Naive B cell (primary cell): ENCODE results near the gene ADAP2. TPM values are rescaled to one million over a fixed set of nuclear protein-coding genes. Genes with fewer than 3 reads are reported as not detected.
A peak's percentile ranks its signal among the peaks of the same experiment; 100 is the strongest.
"Not testable (repeated sequence)": the region's sequence is repeated elsewhere in the genome, so short reads cannot be mapped to it uniquely, and the experiment has no call there.

Experiments
- ATAC-seq, 2 donors: fragments of 150-1000 bp; cut with Tn5 transposase; 2 replicates each; pipeline ENCODE4 v1.10.0; 2021; ENCODE audit warnings: low read depth in 2 of 2, mild to moderate bottlenecking in 2 of 2, moderate library complexity in 2 of 2
- DNase-seq: peaks from one replicate; pipeline ENCODE4 v3.0.0; 2022
- H3K27ac Mint-ChIP-seq, 6 donors: one replicate each; pipeline ENCODE4 v1.8.0; 2020 to 2022; ENCODE audit warnings: mild to moderate bottlenecking in 6 of 6, mixed read lengths in 6 of 6, moderate library complexity in 5 of 6, inconsistent platforms in 2 of 6
- H3K27me3 Mint-ChIP-seq, 3 donors: one replicate each; pipeline ENCODE4 v1.8.0; 2021 to 2022; ENCODE audit warnings: mixed read lengths in 3 of 3, mild to moderate bottlenecking in 1 of 3
- H3K36me3 Mint-ChIP-seq, 2 donors: one replicate each; pipeline ENCODE4 v1.8.0; 2020 to 2022; ENCODE audit warnings: mixed read lengths in 2 of 2, inconsistent platforms in 1 of 2, mild to moderate bottlenecking in 1 of 2
- H3K4me1 Mint-ChIP-seq, 3 donors: one replicate each; pipeline ENCODE4 v1.8.0; 2020 to 2022; ENCODE audit warnings: mixed read lengths in 3 of 3, inconsistent platforms in 1 of 3, mild to moderate bottlenecking in 1 of 3, moderate library complexity in 1 of 3
- H3K4me3 Mint-ChIP-seq, 8 donors: one replicate each; pipeline ENCODE4 v1.8.0; 2020 to 2022; ENCODE audit warnings: mild to moderate bottlenecking in 8 of 8, mixed read lengths in 8 of 8, moderate library complexity in 8 of 8, inconsistent platforms in 2 of 8
- H3K9me3 Mint-ChIP-seq, 7 donors: one replicate each; pipeline ENCODE4 v1.8.0; 2020 to 2022; ENCODE audit warnings: mixed read lengths in 7 of 7, mild to moderate bottlenecking in 5 of 7, inconsistent platforms in 2 of 7, moderate library complexity in 1 of 7
- polyA plus RNA-seq, 6 donors: library from polyadenylated mRNA; unstranded; fragments of 300-500 nt; fragmentation: Illumina TruSeq; gene quantifications; one replicate each; pipeline ENCODE4 v1.2.3, GENCODE V29; 2021; ENCODE audit warnings: low read depth in 6 of 6

ADAP2 gene
- polyA plus RNA-seq, 6 donors from 2014 or later: 3.1 to 8.2 (median 5.4) TPM

DNA sequence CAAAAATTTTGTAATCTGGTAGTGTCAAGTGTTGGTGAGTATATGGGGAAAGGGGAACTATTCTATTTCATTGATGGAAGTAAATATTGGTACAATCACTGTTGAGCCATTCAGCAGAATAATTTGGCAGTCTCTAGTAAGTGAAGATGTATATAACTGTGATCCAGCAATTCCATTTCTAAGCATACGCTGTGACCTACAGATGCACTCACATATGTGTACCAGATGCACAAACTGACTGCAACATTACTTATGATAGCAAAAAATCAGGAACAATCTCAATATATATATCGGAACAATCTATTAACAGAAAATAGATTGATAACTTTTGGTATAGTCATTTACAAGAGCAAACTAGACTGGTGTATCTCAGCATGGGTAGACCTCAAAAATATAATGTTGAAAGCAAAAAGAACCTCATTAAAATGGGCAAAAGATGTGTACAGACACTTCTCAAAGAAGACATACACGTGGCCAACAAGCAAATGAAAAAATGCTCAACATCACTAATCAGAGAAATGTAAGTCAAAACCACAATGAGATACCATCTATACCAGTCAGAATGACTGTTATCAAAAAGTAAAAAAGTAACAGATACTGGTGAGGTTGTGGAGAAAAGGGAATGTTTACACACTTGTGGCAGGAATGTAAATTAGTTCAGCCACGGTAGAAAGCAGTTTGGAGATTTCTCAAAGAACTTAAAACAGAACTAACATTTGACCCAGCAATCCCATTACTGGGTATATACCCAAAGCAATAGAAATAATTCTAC, 20.7 kb downstream of the ADAP2 start:
- H3K9me3 Mint-ChIP-seq: no peaks in the 10 kb centered on the region

DNA sequence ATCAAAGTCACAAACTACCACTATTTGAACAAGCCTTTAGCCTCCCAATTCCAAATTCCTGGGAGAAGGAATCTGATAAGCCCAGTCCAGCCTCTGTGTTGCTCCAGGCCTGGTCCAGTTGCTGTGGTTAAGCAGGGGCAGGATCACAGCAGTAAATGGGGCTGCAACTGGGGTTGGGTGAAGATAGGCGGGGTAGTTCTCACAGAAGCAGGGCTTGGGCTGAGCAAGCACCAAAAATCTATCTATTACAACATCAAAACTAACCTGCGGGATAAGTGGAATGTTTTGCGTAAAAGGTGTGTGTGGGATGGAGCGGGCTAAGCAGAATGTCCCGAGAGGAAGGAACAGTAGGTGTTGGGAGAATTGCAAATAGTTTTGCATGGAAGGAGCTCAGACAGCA, 26.1 kb downstream of the ADAP2 start:
- Mint-ChIP-seq H3K27me3 (no peaks in the 10 kb centered on the region), H3K4me1 (peaks cover 25 to 35% (median 35%) of the 10 kb centered on the region in 3 donors), H3K36me3 (no peaks in the 10 kb centered on the region), H3K4me3 (peak overlapping the region in 1 of 8 donors; percentile 20), H3K9me3 (no peaks in the 10 kb centered on the region), H3K27ac (peak overlapping the region in 4 of 6 donors; percentile 60 to 97 (median 80))
- DNase-seq (no peak), ATAC-seq (no peak)

More for the DNA sequence above, 20.7 kb downstream of the ADAP2 start:
- H3K27ac Mint-ChIP-seq: no peak overlapping the region
- peaks cover 4 to 8% of the 10 kb centered on the region in 2 donors for H3K36me3 Mint-ChIP-seq
- H3K4me3 Mint-ChIP-seq: no peak overlapping the region
- ATAC-seq (no peak), DNase-seq (no peak)
- H3K27me3 Mint-ChIP-seq: no peaks in the 10 kb centered on the region
- peaks cover 4 to 12% (median 11%) of the 10 kb centered on the region in 3 donors for H3K4me1 Mint-ChIP-seq

DNA sequence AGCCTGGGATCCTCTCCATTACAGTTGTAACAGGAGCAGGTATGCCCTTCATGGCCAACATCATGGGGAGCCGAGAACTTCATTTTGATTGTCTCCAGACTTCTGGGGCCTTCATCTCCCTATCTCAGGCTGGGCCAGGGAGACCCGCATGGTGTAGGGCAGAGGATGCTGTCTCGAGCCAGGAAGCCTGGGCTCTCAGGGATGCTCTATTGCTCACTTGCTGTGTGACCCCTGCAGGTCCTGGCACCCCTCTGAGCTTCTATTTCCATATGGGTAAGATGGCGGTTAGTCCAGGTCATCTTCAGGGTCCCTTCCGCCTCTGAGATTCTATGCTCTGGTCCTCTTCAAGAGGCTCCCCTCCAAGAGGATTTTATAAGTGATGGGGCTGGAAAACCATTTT, 28.4 kb downstream of the ADAP2 start:
- peak overlapping the region in 2 of 8 donors; percentile 25 to 56 for H3K4me3 Mint-ChIP-seq
- DNase-seq: no peak
- ATAC-seq: no peak
- peak overlapping the region in 4 of 6 donors; percentile 29 to 49 (median 45) for H3K27ac Mint-ChIP-seq
- no peaks in the 10 kb centered on the region for H3K27me3 Mint-ChIP-seq
- H3K4me1 Mint-ChIP-seq: peaks cover 41 to 59% (median 57%) of the 10 kb centered on the region in 3 donors
- H3K36me3 Mint-ChIP-seq: no peaks in the 10 kb centered on the region
- no peaks in the 10 kb centered on the region for H3K9me3 Mint-ChIP-seq

DNA sequence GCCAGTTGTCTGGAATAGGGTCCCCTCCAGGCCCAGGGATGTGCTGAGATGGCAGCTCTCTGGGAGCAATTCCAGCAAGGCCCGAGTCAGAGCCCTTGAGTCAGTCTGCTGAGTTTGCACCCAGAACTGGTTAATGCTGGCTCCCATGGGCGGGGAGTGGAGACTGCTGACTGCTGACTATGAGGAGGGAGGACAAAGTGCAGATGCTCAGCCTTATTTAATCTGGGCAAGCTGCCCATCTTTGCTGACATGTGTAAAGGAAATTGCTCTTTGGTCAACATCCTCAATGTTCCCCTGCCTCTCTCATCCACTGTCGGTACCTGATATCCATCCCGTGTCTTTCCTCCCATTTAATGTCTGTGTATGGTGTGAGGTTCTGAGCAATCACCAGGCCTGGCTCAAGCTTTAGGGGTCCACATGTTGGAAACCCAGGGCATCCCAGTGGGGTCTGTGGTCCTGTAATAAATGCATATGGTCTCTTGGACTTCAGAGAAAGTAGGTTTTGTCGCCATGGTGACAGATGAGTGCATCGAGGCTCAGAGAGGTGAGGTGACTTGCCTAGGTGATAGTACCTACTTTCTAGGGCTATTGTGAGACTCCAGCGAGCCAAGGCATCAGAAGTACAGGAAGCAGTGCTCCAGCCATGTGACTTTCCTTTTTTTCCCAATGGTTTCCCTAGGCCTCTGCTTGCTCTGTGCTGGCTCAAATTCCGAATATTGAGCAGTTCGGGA, 29.1 kb downstream of the ADAP2 start:
- H3K4me3 Mint-ChIP-seq: peak overlapping the region in 5 of 8 donors; percentile 22 to 62 (median 29)
- H3K9me3 Mint-ChIP-seq: no peaks in the 10 kb centered on the region
- H3K27me3 Mint-ChIP-seq: no peaks in the 10 kb centered on the region
- no peak for DNase-seq
- H3K27ac Mint-ChIP-seq: peak overlapping the region; percentile 20 to 73 (median 48)
- ATAC-seq: no peak
- H3K4me1 Mint-ChIP-seq: peaks cover 41 to 63% (median 58%) of the 10 kb centered on the region in 3 donors
- H3K36me3 Mint-ChIP-seq: no peaks in the 10 kb centered on the region

DNA sequence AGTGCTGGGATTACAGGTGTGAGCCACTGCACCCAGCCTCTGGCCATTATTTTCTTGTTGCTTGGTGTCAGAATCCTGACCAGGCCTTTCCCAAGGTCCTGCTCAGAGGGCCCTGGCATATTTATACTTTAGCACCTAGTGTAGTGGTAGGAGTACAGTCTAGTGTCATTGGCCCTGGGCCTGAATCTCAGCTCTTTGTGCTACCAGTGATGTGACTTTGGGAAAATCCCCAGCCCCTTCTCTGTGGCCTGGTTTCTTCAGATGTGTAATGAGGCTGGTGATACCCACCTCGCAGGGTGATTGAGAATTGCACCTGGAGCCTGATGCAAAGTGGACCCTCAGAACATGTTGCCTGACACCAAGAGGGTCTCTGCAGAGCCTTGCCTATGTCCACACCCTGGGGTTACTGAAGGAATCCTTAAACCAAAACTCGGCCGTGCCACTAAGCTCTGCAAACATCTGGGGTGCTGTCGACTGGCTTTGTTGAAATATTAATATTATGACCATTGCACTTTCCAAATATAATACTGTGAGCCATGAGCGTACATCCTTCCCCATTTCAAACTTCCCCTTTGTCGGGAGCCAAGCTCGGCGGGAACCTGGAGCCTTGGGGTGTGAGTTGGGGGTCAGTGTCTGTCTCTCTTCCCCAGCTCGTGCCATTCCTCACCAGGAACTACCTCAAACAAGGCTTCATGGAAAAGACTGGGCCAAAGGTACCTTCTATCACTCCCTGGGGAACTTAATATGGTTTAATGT, 31.1 kb downstream of the ADAP2 start:
- H3K27ac Mint-ChIP-seq: peak overlapping the region; percentile 77 to 97 (median 94)
- peaks cover 55 to 83% (median 78%) of the 10 kb centered on the region in 3 donors for H3K4me1 Mint-ChIP-seq
- peak overlapping the region; percentile 57 to 89 (median 82) for H3K4me3 Mint-ChIP-seq
- no peaks in the 10 kb centered on the region for H3K27me3 Mint-ChIP-seq
- DNase-seq: peak; percentile 42
- ATAC-seq: peak; percentile 72 to 73
- H3K36me3 Mint-ChIP-seq: no peaks in the 10 kb centered on the region
- no peaks in the 10 kb centered on the region for H3K9me3 Mint-ChIP-seq

DNA sequence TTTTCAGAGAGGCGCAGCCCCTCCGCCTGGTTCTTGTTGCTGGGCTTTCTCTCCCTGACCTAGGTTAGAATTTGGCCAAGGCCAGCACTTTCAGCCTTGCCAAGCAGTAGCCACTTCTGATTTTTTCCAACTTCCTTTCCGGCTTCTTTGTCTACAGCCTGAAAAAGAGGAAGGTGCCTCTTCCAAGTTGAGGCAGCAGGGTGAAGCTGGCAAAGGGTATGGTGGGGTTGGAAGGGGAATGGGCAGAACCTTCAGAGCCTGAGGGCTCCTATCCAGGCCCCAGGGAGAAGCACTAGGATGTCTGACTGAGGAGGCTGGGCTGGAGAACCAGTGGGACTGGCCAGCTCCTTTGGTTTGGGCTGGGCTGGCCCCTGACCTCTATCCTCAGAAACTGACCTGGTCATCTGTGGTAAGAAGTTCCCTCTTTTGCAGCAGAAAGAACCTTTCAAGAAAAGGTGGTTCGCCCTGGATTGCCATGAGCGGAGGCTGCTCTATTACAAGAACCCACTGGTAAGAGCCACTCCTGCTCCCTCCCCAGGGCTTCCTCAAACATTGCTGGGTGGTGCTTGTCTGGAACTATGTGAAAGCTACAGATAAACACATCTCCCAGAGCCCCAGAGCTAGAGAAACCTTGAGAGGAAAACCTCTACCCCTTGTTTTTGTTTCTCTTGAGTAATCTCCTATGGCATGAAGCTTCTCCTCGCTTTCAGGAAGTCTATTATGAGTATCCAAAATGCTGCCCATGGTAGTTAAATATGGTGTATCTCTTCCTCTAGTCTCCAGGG, 32.5 kb downstream of the ADAP2 start:
- Mint-ChIP-seq H3K27ac (peak overlapping the region in 5 of 6 donors; percentile 77 to 97 (median 92)), H3K4me3 (peak overlapping the region; percentile 33 to 89 (median 77)), H3K4me1 (peaks cover 64 to 96% (median 90%) of the 10 kb centered on the region in 3 donors), H3K27me3 (no peaks in the 10 kb centered on the region), H3K9me3 (no peaks in the 10 kb centered on the region), H3K36me3 (no peaks in the 10 kb centered on the region)
- ATAC-seq: peak; percentile 15
- DNase-seq: no peak

DNA sequence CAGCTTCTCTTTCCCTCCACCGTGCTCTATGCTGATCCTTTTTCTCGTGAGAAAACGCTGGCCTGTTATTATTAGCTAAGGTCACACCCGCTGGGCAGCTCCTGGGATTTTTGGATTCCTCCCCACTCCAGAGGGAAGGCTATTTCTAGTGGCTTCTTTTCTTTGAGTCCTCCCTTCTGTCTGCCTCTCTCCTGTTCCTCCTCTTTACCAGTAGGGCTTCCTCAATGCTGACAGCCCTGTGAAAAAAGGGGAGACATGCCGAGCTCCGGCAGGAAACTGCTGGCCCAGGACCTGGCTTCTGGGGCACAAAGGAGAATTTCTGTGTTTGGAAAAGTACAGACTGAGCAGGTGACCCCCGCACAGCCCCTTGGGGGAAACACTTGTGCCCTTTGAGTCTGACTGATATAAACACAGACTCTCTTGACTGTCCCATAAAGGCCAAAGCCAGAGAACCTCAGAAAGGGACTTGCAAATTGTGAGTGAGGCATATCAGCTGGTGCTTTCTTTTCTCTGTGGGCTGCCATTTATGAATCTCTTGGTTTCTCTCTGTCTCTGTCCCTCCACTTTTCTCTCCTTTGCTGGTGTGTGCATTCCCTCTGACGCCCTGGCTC, 35.1 kb downstream of the ADAP2 start:
- Mint-ChIP-seq H3K9me3 (no peaks in the 10 kb centered on the region), H3K36me3 (no peaks in the 10 kb centered on the region), H3K27me3 (no peaks in the 10 kb centered on the region), H3K4me3 (peak overlapping the region in 6 of 8 donors; percentile 3 to 88 (median 68)), H3K4me1 (peaks cover 70 to 96% (median 86%) of the 10 kb centered on the region in 3 donors), H3K27ac (peak overlapping the region; percentile 53 to 99 (median 94))
- DNase-seq (no peak), ATAC-seq (no peak)

DNA sequence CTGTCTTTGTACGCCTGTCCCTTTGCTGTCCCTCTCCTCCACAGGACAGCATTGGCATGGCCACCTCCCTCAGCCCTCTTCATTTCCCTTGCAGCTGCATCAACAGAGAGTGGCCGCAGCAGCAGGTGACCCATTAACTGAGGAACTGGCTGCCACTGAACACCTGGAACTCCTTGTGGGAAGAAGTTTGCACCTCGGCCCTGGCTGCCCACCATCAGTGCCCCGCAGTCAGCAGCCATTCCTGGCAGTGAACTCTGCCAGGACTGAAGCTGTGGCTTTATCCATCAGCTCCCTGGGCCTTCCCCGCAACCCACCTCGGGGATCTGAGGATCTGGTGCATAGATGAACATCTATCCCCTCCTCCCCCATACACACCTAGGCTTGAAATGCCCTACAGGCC, 36.0 kb downstream of the ADAP2 start:
- peak overlapping the region; percentile 53 to 90 (median 78) for H3K4me3 Mint-ChIP-seq
- ATAC-seq (no peak), DNase-seq (no peak)
- peak overlapping the region; percentile 94 to 99 (median 97) for H3K27ac Mint-ChIP-seq
- no peaks in the 10 kb centered on the region for H3K9me3 Mint-ChIP-seq
- H3K27me3 Mint-ChIP-seq: no peaks in the 10 kb centered on the region
- no peaks in the 10 kb centered on the region for H3K36me3 Mint-ChIP-seq
- peaks cover 64 to 96% (median 85%) of the 10 kb centered on the region in 3 donors for H3K4me1 Mint-ChIP-seq

DNA sequence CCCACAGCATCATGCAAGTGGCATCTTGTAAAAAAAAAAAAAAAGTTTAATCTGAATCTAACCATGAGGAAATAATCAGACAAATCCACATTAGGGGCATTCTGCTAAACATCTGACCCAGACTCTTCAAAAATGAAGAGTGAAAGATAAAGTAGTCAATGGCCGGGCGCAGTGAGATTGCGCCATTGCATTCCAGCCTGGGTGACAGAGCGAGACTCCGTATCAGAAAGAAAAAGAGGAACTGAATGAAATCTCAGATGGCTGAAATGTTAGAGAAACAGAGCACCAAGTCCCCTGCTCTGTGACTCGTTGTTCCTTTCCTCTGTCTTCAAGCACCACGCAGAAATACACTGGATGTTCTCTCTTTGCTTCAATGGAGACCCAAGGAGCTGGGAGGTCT, 36.4 kb downstream of the ADAP2 start:
- ATAC-seq: peak; percentile 73 to 74
- Mint-ChIP-seq H3K4me3 (peak overlapping the region; percentile 53 to 90 (median 78)), H3K27me3 (no peaks in the 10 kb centered on the region), H3K27ac (peak overlapping the region; percentile 94 to 99 (median 97)), H3K9me3 (no peaks in the 10 kb centered on the region), H3K4me1 (peaks cover 60 to 94% (median 85%) of the 10 kb centered on the region in 3 donors), H3K36me3 (no peaks in the 10 kb centered on the region)
- DNase-seq: peak; percentile 73

DNA sequence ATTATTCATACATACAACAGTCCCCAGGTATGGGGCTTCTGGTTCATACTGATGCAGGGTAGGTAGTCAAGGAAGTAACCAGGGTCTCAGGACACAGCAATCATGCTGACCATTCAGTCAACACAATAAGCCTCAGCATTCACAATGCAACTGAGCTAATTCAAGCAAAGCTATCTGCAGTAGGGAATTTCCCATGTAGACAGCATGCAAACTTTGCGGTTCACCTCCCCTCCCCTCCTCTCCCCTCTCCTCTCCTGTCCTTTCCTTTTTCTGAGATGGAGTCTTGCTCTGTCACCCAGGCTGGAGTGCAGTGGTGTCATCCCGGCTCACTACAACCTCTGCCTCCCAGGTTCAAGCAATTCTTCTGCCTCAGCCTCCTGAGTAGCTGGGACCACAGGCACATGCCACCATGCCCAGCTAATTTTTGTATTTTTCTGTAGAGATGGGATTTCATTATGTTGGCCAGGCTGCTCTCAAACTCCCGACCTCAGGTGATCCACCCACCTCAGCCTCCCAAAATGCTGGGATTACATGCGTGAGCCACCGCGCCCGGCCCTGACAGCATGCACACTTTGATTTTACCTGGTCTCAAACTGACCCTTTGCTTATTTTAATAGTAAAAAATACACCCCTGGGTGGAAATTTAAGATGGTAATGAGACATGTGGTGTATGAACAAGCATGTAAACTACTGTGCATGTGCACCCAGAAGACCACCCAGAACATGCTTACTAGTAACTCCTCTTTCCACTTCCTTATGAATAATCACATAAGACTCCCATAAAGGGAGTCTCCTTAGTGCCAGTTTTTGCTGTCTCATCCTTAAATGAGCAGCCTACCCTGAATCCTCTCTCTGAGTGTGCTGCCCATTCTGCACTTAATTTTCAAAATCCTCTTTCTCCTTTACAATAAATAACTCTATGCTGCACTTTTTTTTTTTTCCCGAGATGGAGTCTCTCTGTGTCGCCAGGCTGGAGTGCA, 39.8 kb downstream of the ADAP2 start:
- H3K4me1 Mint-ChIP-seq: peaks cover 48 to 69% (median 63%) of the 10 kb centered on the region in 3 donors

DNA sequence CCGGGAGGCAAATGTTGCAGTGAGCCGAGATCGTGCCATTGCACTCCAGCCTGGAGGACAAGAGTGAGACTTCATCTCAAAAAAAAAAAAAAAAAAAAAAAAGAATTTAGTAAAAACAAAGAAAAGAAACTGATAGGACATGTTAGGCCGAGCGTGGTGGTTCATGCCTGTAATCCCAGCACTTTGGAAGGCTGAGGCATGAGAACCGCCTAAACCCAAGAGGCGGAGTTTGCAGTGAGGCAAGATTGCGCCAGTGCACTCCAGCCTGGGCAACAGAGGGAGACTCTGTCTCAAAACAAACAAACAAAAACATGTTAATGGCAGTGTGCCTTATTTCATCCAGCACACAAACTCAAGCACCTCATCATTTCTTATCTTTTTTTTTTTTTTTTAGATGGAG, 42.6 kb downstream of the ADAP2 start:
- not testable (repeated sequence) for H3K27ac Mint-ChIP-seq, DNase-seq, H3K27me3 Mint-ChIP-seq, ATAC-seq, H3K9me3 Mint-ChIP-seq, H3K4me3 Mint-ChIP-seq, H3K36me3 Mint-ChIP-seq
- H3K4me1 Mint-ChIP-seq: peaks cover 32 to 55% (median 50%) of the 10 kb centered on the region in 3 donors

More for the DNA sequence above, 39.8 kb downstream of the ADAP2 start:
- H3K9me3 Mint-ChIP-seq: no peaks in the 10 kb centered on the region
- H3K36me3 Mint-ChIP-seq: no peaks in the 10 kb centered on the region
- H3K27me3 Mint-ChIP-seq: no peaks in the 10 kb centered on the region
- peak overlapping the region; percentile 94 to 98 (median 95) for H3K27ac Mint-ChIP-seq
- DNase-seq (peak; percentile 75), ATAC-seq (peak; percentile 73 to 74)
- H3K4me3 Mint-ChIP-seq: peak overlapping the region; percentile 52 to 89 (median 85)
